ENCODE data around the gene KIF18B. TPM values are rescaled to one million over a fixed set of nuclear protein-coding genes. Genes with fewer than 3 reads are reported as not detected.

KIF18B gene
- total RNA-seq, 1 donor from 2014 or later = 0.74 TPM

DNA sequence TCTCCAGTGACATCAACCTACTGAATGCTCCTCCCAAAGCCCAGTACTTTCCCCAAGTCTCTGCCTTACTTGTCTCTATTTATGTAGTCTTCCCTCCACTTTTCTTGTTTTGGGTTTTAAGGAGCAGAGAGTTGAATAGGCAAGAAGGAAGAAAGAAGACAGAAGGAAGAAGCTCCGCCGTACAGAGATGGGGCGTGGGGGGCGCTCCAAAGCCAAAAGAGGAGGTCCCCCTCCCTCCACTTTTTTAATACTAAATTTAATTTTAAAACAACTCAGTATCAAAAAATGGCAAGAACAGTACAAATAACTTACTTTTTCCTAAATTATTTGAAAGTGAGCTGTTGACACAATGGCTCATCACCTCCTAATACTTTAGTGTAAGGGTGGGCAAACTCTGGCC, 52.9 kb downstream of the KIF18B start:
- TF ChIP-seq POLR2AphosphoS5 (IDR thresholded peaks at IDR 0.05; ENCODE audit: insufficient read depth in 1 of 2, low read depth in 1 of 2) (no peak), POLR2A (IDR thresholded peaks at IDR 0.05) (no peak)
- TF ChIP-seq, protein P1, sequence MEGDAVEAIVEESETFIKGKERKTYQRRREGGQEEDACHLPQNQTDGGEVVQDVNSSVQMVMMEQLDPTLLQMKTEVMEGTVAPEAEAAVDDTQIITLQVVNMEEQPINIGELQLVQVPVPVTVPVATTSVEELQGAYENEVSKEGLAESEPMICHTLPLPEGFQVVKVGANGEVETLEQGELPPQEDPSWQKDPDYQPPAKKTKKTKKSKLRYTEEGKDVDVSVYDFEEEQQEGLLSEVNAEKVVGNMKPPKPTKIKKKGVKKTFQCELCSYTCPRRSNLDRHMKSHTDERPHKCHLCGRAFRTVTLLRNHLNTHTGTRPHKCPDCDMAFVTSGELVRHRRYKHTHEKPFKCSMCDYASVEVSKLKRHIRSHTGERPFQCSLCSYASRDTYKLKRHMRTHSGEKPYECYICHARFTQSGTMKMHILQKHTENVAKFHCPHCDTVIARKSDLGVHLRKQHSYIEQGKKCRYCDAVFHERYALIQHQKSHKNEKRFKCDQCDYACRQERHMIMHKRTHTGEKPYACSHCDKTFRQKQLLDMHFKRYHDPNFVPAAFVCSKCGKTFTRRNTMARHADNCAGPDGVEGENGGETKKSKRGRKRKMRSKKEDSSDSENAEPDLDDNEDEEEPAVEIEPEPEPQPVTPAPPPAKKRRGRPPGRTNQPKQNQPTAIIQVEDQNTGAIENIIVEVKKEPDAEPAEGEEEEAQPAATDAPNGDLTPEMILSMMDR (IDR thresholded peaks at IDR 0.05) = no peak
- Histone ChIP-seq H3K4me1 (peaks cover 22% of the 10 kb centered on the region), H3K4me3 (no peak overlapping the region), H3K27me3 (no peaks in the 10 kb centered on the region), H3K36me3 (peaks cover 0 to 30% of the 10 kb centered on the region in 2 donors), H3K9me3 (no peaks in the 10 kb centered on the region), H3K27ac (no peak overlapping the region)
- intact Hi-C loops (cut with DNase I) = no loop called here
- no peak for DNase-seq (ENCODE audit: extremely low spot score in 2 of 2)

DNA sequence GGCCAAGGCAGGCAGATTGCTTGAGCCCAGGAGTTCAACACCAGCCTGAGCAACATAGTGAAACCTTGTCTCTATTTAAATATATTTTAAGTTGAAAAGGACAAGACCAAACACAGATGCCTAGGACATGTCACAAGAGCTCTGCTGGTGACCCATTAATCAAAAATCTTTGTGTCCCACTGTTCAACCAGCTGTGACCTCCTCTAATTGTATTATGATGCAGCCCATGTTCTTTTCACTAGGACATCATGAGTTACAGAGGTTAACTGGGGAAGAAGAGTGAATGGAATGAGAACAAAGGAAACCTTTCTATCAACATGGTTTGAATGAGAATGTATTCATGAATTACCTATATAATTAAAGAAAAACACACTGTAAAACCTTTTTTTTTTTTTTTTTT, 55.3 kb downstream of the KIF18B start:
- peaks cover 0 to 30% of the 10 kb centered on the region in 2 donors for H3K36me3 ChIP-seq
- intact Hi-C loops (cut with DNase I) = no loop called here

DNA sequence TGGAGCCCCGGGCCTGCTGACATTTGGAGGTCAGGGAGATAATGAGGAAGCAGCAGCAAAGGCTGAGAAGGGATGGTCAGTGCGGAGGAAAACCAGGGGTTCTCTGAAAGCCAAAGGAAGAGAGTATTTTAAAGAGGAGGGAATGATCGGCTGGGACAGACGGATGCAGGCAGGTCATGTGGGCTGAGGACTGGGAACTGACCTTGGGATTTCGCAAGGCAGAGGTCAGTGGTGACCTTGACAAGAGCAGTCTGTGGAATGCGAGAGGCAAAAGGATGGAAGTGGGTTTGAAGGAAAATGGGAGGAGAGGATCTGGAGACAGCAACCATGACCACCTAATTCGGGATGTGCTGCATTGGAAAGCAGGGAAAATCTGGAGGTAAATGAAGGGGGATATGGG, 58.6 kb downstream of the KIF18B start:
- TF ChIP-seq, protein P1 (IDR thresholded peaks at IDR 0.05) = no peak
- TF ChIP-seq POLR2A (IDR thresholded peaks at IDR 0.05) (no peak), POLR2AphosphoS5 (IDR thresholded peaks at IDR 0.05; ENCODE audit: insufficient read depth in 1 of 2, low read depth in 1 of 2) (no peak)
- no peak overlapping the region for H3K27ac ChIP-seq
- H3K27me3 ChIP-seq = no peaks in the 10 kb centered on the region
- H3K36me3 ChIP-seq = peaks cover 0 to 49% of the 10 kb centered on the region in 2 donors
- no peak for DNase-seq (ENCODE audit: extremely low spot score in 2 of 2)
- H3K4me1 ChIP-seq = peaks cover 9% of the 10 kb centered on the region
- H3K4me3 ChIP-seq = no peak overlapping the region
- intact Hi-C loops (cut with DNase I) = no loop called here
- H3K9me3 ChIP-seq = no peaks in the 10 kb centered on the region

More for the DNA sequence above, 55.3 kb downstream of the KIF18B start:
- Histone ChIP-seq H3K4me1 (peaks cover 17% of the 10 kb centered on the region), H3K4me3 (no peak overlapping the region), H3K27me3 (no peaks in the 10 kb centered on the region), H3K9me3 (no peaks in the 10 kb centered on the region), H3K27ac (no peak overlapping the region)
- no peak for DNase-seq (ENCODE audit: extremely low spot score in 2 of 2)
- TF ChIP-seq POLR2AphosphoS5 (IDR thresholded peaks at IDR 0.05; ENCODE audit: insufficient read depth in 1 of 2, low read depth in 1 of 2) (no peak), POLR2A (IDR thresholded peaks at IDR 0.05) (no peak)
- TF ChIP-seq, protein P1 (IDR thresholded peaks at IDR 0.05) = no peak

DNA sequence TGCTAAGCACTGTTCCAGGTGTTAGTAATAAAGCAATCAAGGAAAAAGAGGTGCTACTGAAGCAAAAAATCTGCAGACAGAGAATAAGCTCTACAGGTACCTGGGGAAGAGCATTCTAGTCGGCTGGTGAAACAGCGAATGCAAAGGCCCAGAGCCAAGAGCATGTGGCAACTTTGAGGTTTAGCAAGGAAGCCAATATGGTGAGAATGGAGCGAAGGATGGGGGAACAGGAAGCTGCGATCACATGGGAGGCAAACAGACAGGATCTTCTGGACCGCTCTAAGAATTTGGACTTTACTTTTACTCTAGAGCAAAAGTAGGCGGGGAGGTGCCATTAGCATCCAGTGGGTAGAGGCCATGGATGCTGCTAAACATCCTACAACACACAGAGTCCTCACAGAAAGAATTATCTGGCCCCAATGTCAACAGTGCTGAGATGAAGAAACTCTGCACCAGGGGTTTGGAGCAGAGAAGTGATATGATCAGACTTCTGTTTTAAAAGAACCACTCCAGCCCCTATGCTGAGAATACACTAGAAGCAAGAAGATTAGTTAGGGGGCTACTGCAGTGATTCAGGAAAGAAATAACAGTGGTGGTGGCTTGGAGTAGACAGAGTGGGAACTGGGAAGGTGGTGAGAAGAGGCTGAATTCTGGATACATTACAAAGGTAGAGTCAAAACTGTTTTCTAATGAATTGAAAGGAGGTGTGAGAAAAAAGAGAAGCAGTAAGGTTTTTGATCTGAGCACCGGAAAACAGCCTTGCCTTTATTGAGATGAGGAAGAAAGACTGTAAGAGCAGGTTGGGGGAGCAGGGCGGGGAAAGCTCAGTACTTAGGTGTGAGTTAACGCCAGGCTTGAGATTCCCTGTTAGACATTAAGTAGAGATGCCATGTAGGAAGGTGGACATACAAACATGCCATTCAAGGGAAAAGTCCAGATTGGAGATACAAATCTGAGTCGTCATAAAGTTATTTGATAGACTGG, 59.3 kb downstream of the KIF18B start:
- no peak for DNase-seq (ENCODE audit: extremely low spot score in 2 of 2)
- intact Hi-C loops (cut with DNase I) = no loop called here
- no peaks in the 10 kb centered on the region for H3K9me3 ChIP-seq
- peaks cover 0 to 49% of the 10 kb centered on the region in 2 donors for H3K36me3 ChIP-seq
- TF ChIP-seq, protein P1 (IDR thresholded peaks at IDR 0.05) = no peak
- no peak for TF ChIP-seq POLR2A (IDR thresholded peaks at IDR 0.05)
- TF ChIP-seq POLR2AphosphoS5 (IDR thresholded peaks at IDR 0.05; ENCODE audit: insufficient read depth in 1 of 2, low read depth in 1 of 2) = no peak
- H3K4me1 ChIP-seq = peaks cover 9% of the 10 kb centered on the region
- no peaks in the 10 kb centered on the region for H3K27me3 ChIP-seq
- no peak overlapping the region for H3K4me3 ChIP-seq
- no peak overlapping the region for H3K27ac ChIP-seq

DNA sequence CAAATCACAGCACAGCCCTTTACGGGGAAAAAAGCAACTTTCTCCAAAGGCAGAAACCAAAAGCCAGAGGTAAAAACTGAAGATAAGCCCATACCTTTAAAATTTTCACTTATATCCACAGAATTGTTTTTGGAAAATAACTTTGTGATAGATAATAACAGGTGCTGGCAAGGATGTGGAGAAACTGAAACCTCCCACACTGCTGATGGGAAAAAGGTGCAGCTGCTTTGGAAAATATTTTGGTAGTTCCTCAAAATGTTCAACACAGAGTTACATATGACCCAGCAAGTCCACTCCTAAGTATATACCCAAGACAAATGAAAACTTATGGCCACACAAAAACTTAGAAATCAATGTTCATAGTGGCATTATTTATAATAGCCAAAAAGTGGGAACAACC, 60.6 kb downstream of the KIF18B start:
- TF ChIP-seq, protein P1 (IDR thresholded peaks at IDR 0.05) = no peak
- TF ChIP-seq POLR2A (IDR thresholded peaks at IDR 0.05) (no peak), POLR2AphosphoS5 (IDR thresholded peaks at IDR 0.05; ENCODE audit: insufficient read depth in 1 of 2, low read depth in 1 of 2) (no peak)
- H3K36me3 ChIP-seq = peaks cover 0 to 52% of the 10 kb centered on the region in 2 donors
- H3K27me3 ChIP-seq = no peaks in the 10 kb centered on the region
- intact Hi-C loops (cut with DNase I) = no loop called here
- H3K4me3 ChIP-seq = no peak overlapping the region
- H3K4me1 ChIP-seq = peaks cover 9% of the 10 kb centered on the region
- no peak for DNase-seq (ENCODE audit: extremely low spot score in 2 of 2)
- H3K27ac ChIP-seq = no peak overlapping the region
- no peaks in the 10 kb centered on the region for H3K9me3 ChIP-seq
